Loucy (cell line): ENCODE data around the gene HARS1.

Experiments
- H2AFZ ChIP-seq: fragments of 200-600 bp; sonication (generic); 2 replicates; pipeline ENCODE4 v1.6.0; 2016; ENCODE audit warnings: antibody characterized with exemption, mild to moderate bottlenecking, low read length, moderate library complexity
- H3F3A ChIP-seq: fragments of 200-600 bp; 2 replicates; pipeline ENCODE4 v1.6.0; 2016; ENCODE audit warnings: antibody characterized with exemption, low read depth, mild to moderate bottlenecking
- H3K27me3 ChIP-seq: fragments of 200-600 bp; sonication (generic); 2 replicates; pipeline ENCODE4 v1.6.1; 2014; ENCODE audit warnings: low read length, mild to moderate bottlenecking; ENCODE audit not compliant: insufficient read depth, poor library complexity, severe bottlenecking
- H3K36me3 ChIP-seq: fragments of 200-600 bp; sonication (generic); 2 replicates; pipeline ENCODE4 v1.6.1; 2016; ENCODE audit warnings: low read length; ENCODE audit not compliant: insufficient read depth
- H3K4me1 ChIP-seq: fragments of 200-600 bp; sonication (generic); 2 replicates; pipeline ENCODE4 v1.5.1; 2014; ENCODE audit warnings: low read length, mild to moderate bottlenecking; ENCODE audit not compliant: insufficient read depth, poor library complexity, severe bottlenecking
- H3K4me2 ChIP-seq: fragments of 200-600 bp; sonication (generic); 2 replicates; pipeline ENCODE4 v1.6.0; 2014; ENCODE audit warnings: antibody characterized with exemption, low read length, low read depth, mild to moderate bottlenecking; ENCODE audit not compliant: poor library complexity, severe bottlenecking
- H3K4me3 ChIP-seq: fragments of 200-600 bp; sonication (generic); 2 replicates; pipeline ENCODE4 v1.5.1; 2014; ENCODE audit warnings: low read length, mild to moderate bottlenecking, mixed read lengths; ENCODE audit not compliant: poor library complexity, severe bottlenecking
- H3K79me2 ChIP-seq: fragments of 200-600 bp; sonication (generic); 2 replicates; pipeline ENCODE4 v1.6.1; 2014; ENCODE audit warnings: low read length; ENCODE audit not compliant: insufficient read depth
- H3K9ac ChIP-seq: fragments of 200-600 bp; sonication (generic); 2 replicates; pipeline ENCODE4 v1.6.0; 2014; ENCODE audit warnings: mild to moderate bottlenecking, low read depth, low read length, moderate library complexity; ENCODE audit not compliant: poor library complexity, severe bottlenecking
- H3K9me2 ChIP-seq: fragments of 200-600 bp; sonication (generic); replicated peaks from 2 replicates; pipeline ENCODE4 v1.6.1; 2016; ENCODE audit warnings: low read depth, low read length, mixed read lengths
- H3K9me3 ChIP-seq: fragments of 200-600 bp; sonication (generic); 2 replicates; pipeline ENCODE4 v1.6.1; 2014; ENCODE audit warnings: mild to moderate bottlenecking, antibody characterized with exemption, low read length, low read depth; ENCODE audit not compliant: insufficient read depth
- H4K20me1 ChIP-seq: fragments of 200-600 bp; sonication (generic); 2 replicates; pipeline ENCODE4 v1.6.0; 2014; ENCODE audit warnings: antibody characterized with exemption, low read length, mild to moderate bottlenecking; ENCODE audit not compliant: insufficient read depth, poor library complexity, severe bottlenecking
- CTCF ChIP-seq: fragments of 200-600 bp; sonication (generic); conservative IDR thresholded peaks from 2 replicates; pipeline ENCODE4 v1.5.1; 2014; ENCODE audit warnings: mild to moderate bottlenecking, antibody characterized with exemption, low read length
- EZH2phosphoT487 ChIP-seq: fragments of 200-600 bp; IDR thresholded peaks from 2 replicates; pipeline ENCODE4 v1.6.1; 2018; ENCODE audit warnings: antibody characterized with exemption, mild to moderate bottlenecking, moderate library complexity, borderline replicate concordance

The HARS1 gene

GRCh38 chr5:140635291-140636257, 55.6 kb downstream of the HARS1 start:
- Histone ChIP-seq H3K9me3 (no peaks in the 10 kb centered on the region), H3K9ac (no peak overlapping the region), H3K79me2 (peaks cover 9% of the 10 kb centered on the region; the same call in 1 of the 2 replicates), H3K4me2 (no peak overlapping the region), H3F3A (no peaks in the 10 kb centered on the region), H2AFZ (peak overlapping the region; percentile 56; the same call in 1 of the 2 replicates), H3K36me3 (no peaks in the 10 kb centered on the region), H3K9me2 (no peaks in the 10 kb centered on the region), H4K20me1 (no peaks in the 10 kb centered on the region), H3K27me3 (no peaks in the 10 kb centered on the region), H3K4me3 (no peak overlapping the region), H3K4me1 (peaks cover 10% of the 10 kb centered on the region)
- TF ChIP-seq CTCF (no peak), EZH2phosphoT487 (no peak)

- TF ChIP-seq EZH2phosphoT487 (no peak), CTCF (no peak)
- Histone ChIP-seq H2AFZ (no peak overlapping the region), H3K9ac (no peak overlapping the region), H3K36me3 (no peaks in the 10 kb centered on the region), H3K4me3 (no peak overlapping the region), H3K4me1 (peaks cover 5% of the 10 kb centered on the region), H3K9me2 (no peaks in the 10 kb centered on the region), H3K79me2 (no peaks in the 10 kb centered on the region), H3K27me3 (no peaks in the 10 kb centered on the region), H3F3A (no peaks in the 10 kb centered on the region), H4K20me1 (no peaks in the 10 kb centered on the region), H3K9me3 (no peaks in the 10 kb centered on the region), H3K4me2 (no peak overlapping the region)
Observed at GRCh38 chr5:140634103-140634502, 57.1 kb downstream of the HARS1 start.

- H3K4me1 ChIP-seq, result no peaks in the 10 kb centered on the region
- H3K36me3 ChIP-seq, result no peaks in the 10 kb centered on the region
- H3K4me2 ChIP-seq, result no peak overlapping the region
- H3K9me3 ChIP-seq, result no peaks in the 10 kb centered on the region
- H4K20me1 ChIP-seq, result no peaks in the 10 kb centered on the region
- H3F3A ChIP-seq, result no peaks in the 10 kb centered on the region
- no peak overlapping the region for H3K4me3 ChIP-seq
- no peaks in the 10 kb centered on the region for H3K79me2 ChIP-seq
- H3K9ac ChIP-seq, result no peak overlapping the region
- TF ChIP-seq EZH2phosphoT487, result no peak
- TF ChIP-seq CTCF, result no peak
- H3K9me2 ChIP-seq, result no peaks in the 10 kb centered on the region
- no peaks in the 10 kb centered on the region for H3K27me3 ChIP-seq
- H2AFZ ChIP-seq, result no peak overlapping the region
Observed at GRCh38 chr5:140633501-140633900, 57.7 kb downstream of the HARS1 start.
